HepG2 (cell line): ENCODE data around the gene FRS2.
"Not testable (repeated sequence)": the region's sequence is repeated elsewhere in the genome, so short reads cannot be mapped to it uniquely, and the experiment has no call there.

Experiments used
- AFF4 ChIP-seq: sonication (generic); formaldehyde crosslinking; IDR thresholded peaks from 2 replicates; pipeline ENCODE4 v1.4.0; 2020; ENCODE audit warnings: missing genetic modification reagents
- ATF3 ChIP-seq: sonication (generic); formaldehyde crosslinking; IDR thresholded peaks from 2 replicates; pipeline ENCODE4 v1.4.0; 2020; ENCODE audit warnings: missing genetic modification reagents
- CTCF ChIP-seq: sonication (generic); formaldehyde crosslinking; IDR thresholded peaks from 2 replicates; pipeline ENCODE4 v1.5.0; 2020; ENCODE audit warnings: mild to moderate bottlenecking, missing genetic modification reagents, moderate library complexity
- GPBP1L1 ChIP-seq: sonication (generic); formaldehyde crosslinking; IDR thresholded peaks from 2 replicates; pipeline ENCODE4 v1.5.0; 2020; ENCODE audit warnings: mild to moderate bottlenecking, missing genetic modification reagents
- MAX ChIP-seq: IDR thresholded peaks from 2 replicates; pipeline ENCODE4 v1.6.1; 2012; ENCODE audit warnings: inconsistent platforms
- POLR2A ChIP-seq, 2 experiments: IDR thresholded peaks; 2 replicates each; pipeline ENCODE4 v1.6.1; 2011; ENCODE audit warnings: low read depth in 2 of 2, low read length in 2 of 2, mild to moderate bottlenecking in 1 of 2, moderate library complexity in 1 of 2; ENCODE audit not compliant: insufficient read depth in 1 of 2
- REST ChIP-seq, 2 experiments: IDR thresholded peaks; 2 replicates each; pipeline ENCODE4 v1.6.1; 2011 to 2012; ENCODE audit warnings: low read length in 2 of 2, borderline replicate concordance in 1 of 2, low read depth in 1 of 2, mild to moderate bottlenecking in 1 of 2, moderate library complexity in 1 of 2
- RNF2 ChIP-seq: fragments of 450-650 bp; conservative IDR thresholded peaks from 2 replicates; pipeline ENCODE4 v1.6.1; 2016; ENCODE audit warnings: low read depth
- SIN3A ChIP-seq: IDR thresholded peaks from 2 replicates; pipeline ENCODE4 v1.6.1; 2011; ENCODE audit warnings: low read depth, mild to moderate bottlenecking, control low read depth, low read length, borderline replicate concordance
- THAP7 ChIP-seq: sonication (generic); formaldehyde crosslinking; IDR thresholded peaks from 2 replicates; pipeline ENCODE4 v1.8.1; 2023; ENCODE audit warnings: mild to moderate bottlenecking, missing genetic modification reagents
- ZGPAT ChIP-seq: IDR thresholded peaks from 2 replicates; pipeline ENCODE4 v1.6.1; 2016; ENCODE audit warnings: mild to moderate bottlenecking
- ZNF12 ChIP-seq: sonication (generic); formaldehyde crosslinking; IDR thresholded peaks from 2 replicates; pipeline ENCODE4 v1.5.0; 2020; ENCODE audit warnings: missing genetic modification reagents
- ZNF589 ChIP-seq: sonication (generic); formaldehyde crosslinking; conservative IDR thresholded peaks from 2 replicates; pipeline ENCODE4 v1.8.0; 2022; ENCODE audit warnings: mild to moderate bottlenecking, moderate library complexity, missing genetic modification reagents

- not testable (repeated sequence) for TF ChIP-seq THAP7; MAX; CTCF; AFF4 (CRISPR knock-in tag); GPBP1L1 (CRISPR knock-in tag); ZNF12; REST (IDR thresholded peaks at IDR 0.05; ENCODE audit: borderline replicate concordance in 1 of 2, low read depth in 1 of 2, low read length in 2 of 2); RNF2; ATF3 (CRISPR knock-in tag); ZGPAT (CRISPR knock-in tag); POLR2A (IDR thresholded peaks at IDR 0.05; ENCODE audit: insufficient read depth in 1 of 2, low read depth in 2 of 2, low read length in 2 of 2); ZNF589; SIN3A
Observed at GRCh38 chr12:69452598-69453132, 17.5 kb upstream of the FRS2 start.
